ENCODE results near the gene TAF3. TPM values are rescaled to one million over a fixed set of nuclear protein-coding genes. Genes with fewer than 3 reads are reported as not detected.

The TAF3 gene
- total RNA-seq, 3 donors from 2014 or later, result 7.4 to 9.7 (median 9.2) TPM

- TF ChIP-seq POLR2AphosphoS5 (IDR thresholded peaks at IDR 0.05) (no peak), CTCF (IDR thresholded peaks at IDR 0.05) (no peak), POLR2A (IDR thresholded peaks at IDR 0.05) (no peak)
- H3K4me3 ChIP-seq, result no peak overlapping the region
- H3K9me3 ChIP-seq, result peaks cover 0 to 8% of the 10 kb centered on the region in 2 donors
- H3K27me3 ChIP-seq, result no peaks in the 10 kb centered on the region
- intact Hi-C loops (cut with DNase I; ENCODE audit: low total_unique reads), result no loop called here
- H3K4me1 ChIP-seq, result no peaks in the 10 kb centered on the region
- no peak for DNase-seq (ENCODE audit: low spot score in 2 of 2)
- no peak overlapping the region for H3K27ac ChIP-seq
- no peaks in the 10 kb centered on the region for H3K36me3 ChIP-seq
Measured at GRCh38 chr10:7952266-7952665, 134.0 kb downstream of the TAF3 start.

GRCh38 chr10:7953447-7953846, 135.1 kb downstream of the TAF3 start:
- TF ChIP-seq POLR2A (IDR thresholded peaks at IDR 0.05) (no peak), CTCF (IDR thresholded peaks at IDR 0.05) (no peak), POLR2AphosphoS5 (IDR thresholded peaks at IDR 0.05) (no peak)
- DNase-seq (ENCODE audit: low spot score in 2 of 2), result no peak
- H3K36me3 ChIP-seq, result no peaks in the 10 kb centered on the region
- no peak overlapping the region for H3K27ac ChIP-seq
- peaks cover 0 to 8% of the 10 kb centered on the region in 2 donors for H3K9me3 ChIP-seq
- intact Hi-C loops (cut with DNase I; ENCODE audit: low total_unique reads), result no loop called here
- H3K4me1 ChIP-seq, result no peaks in the 10 kb centered on the region
- H3K27me3 ChIP-seq, result no peaks in the 10 kb centered on the region
- no peak overlapping the region for H3K4me3 ChIP-seq

GRCh38 chr10:7955446-7955845, 137.1 kb downstream of the TAF3 start:
- TF ChIP-seq CTCF (IDR thresholded peaks at IDR 0.05) (no peak), POLR2A (IDR thresholded peaks at IDR 0.05) (no peak), POLR2AphosphoS5 (IDR thresholded peaks at IDR 0.05) (no peak)
- intact Hi-C loops (cut with DNase I; ENCODE audit: low total_unique reads), result no loop called here
- no peak overlapping the region for H3K27ac ChIP-seq
- H3K4me1 ChIP-seq, result no peaks in the 10 kb centered on the region
- no peak for DNase-seq (ENCODE audit: low spot score in 2 of 2)
- H3K4me3 ChIP-seq, result no peak overlapping the region
- peaks cover 0 to 8% of the 10 kb centered on the region in 2 donors for H3K9me3 ChIP-seq
- H3K27me3 ChIP-seq, result no peaks in the 10 kb centered on the region
- no peaks in the 10 kb centered on the region for H3K36me3 ChIP-seq

GRCh38 chr10:7956508-7956907, 138.2 kb downstream of the TAF3 start:
- H3K4me3 ChIP-seq, result no peak overlapping the region
- H3K36me3 ChIP-seq, result no peaks in the 10 kb centered on the region
- no peaks in the 10 kb centered on the region for H3K9me3 ChIP-seq
- no peaks in the 10 kb centered on the region for H3K4me1 ChIP-seq
- H3K27me3 ChIP-seq, result no peaks in the 10 kb centered on the region
- H3K27ac ChIP-seq, result no peak overlapping the region
- intact Hi-C loops (cut with DNase I; ENCODE audit: low total_unique reads), result no loop called here
- TF ChIP-seq POLR2A (IDR thresholded peaks at IDR 0.05), result no peak
- TF ChIP-seq POLR2AphosphoS5 (IDR thresholded peaks at IDR 0.05), result no peak
- no peak for TF ChIP-seq CTCF (IDR thresholded peaks at IDR 0.05)
- DNase-seq (ENCODE audit: low spot score in 2 of 2), result no peak

- H3K9me3 ChIP-seq, result no peaks in the 10 kb centered on the region
- H3K27me3 ChIP-seq, result no peaks in the 10 kb centered on the region
- DNase-seq (ENCODE audit: low spot score in 2 of 2), result no peak
- no peaks in the 10 kb centered on the region for H3K4me1 ChIP-seq
- H3K4me3 ChIP-seq, result no peak overlapping the region
- no peaks in the 10 kb centered on the region for H3K36me3 ChIP-seq
- H3K27ac ChIP-seq, result no peak overlapping the region
- intact Hi-C loops (cut with DNase I; ENCODE audit: low total_unique reads), result no loop called here
- TF ChIP-seq POLR2A (IDR thresholded peaks at IDR 0.05) (no peak), CTCF (IDR thresholded peaks at IDR 0.05) (no peak), POLR2AphosphoS5 (IDR thresholded peaks at IDR 0.05) (no peak)
Measured at GRCh38 chr10:7957591-7957990, 139.3 kb downstream of the TAF3 start.

All from breast epithelium (tissue), 4 donors.